CD4-positive, alpha-beta T cell treated with Interleukin-21 for 1 hour (primary cell): Measurements from ENCODE around the gene IMPG2.

Experiments
- DNase-seq: peaks from one replicate; pipeline ENCODE4 v3.0.0-alpha.2; 2020

IMPG2 gene

GRCh38 chr3:101273156-101273555 lies 47.2 kb downstream of the IMPG2 start:
- DNase-seq: no peak

GRCh38 chr3:101271728-101272127 lies 48.6 kb downstream of the IMPG2 start:
- DNase-seq: no peak

- DNase-seq: no peak
Observed at GRCh38 chr3:101270149-101270548, 50.2 kb downstream of the IMPG2 start.

- DNase-seq: no peak
Observed at GRCh38 chr3:101268971-101269671, 51.3 kb downstream of the IMPG2 start.

- no peak for DNase-seq
Observed at GRCh38 chr3:101268141-101268540, 52.2 kb downstream of the IMPG2 start.

- no peak for DNase-seq
Observed at GRCh38 chr3:101266566-101266965, 53.8 kb downstream of the IMPG2 start.

GRCh38 chr3:101266071-101266470 lies 54.3 kb downstream of the IMPG2 start:
- no peak for DNase-seq

- DNase-seq: no peak
Observed at GRCh38 chr3:101262393-101263240, 57.8 kb downstream of the IMPG2 start.

- no peak for DNase-seq
Observed at GRCh38 chr3:101261506-101261905, 58.9 kb downstream of the IMPG2 start.

GRCh38 chr3:101259485-101260341 lies 60.7 kb downstream of the IMPG2 start:
- DNase-seq: no peak

- DNase-seq: no peak
Observed at GRCh38 chr3:101256511-101256910, 63.9 kb downstream of the IMPG2 start.

- no peak for DNase-seq
Observed at GRCh38 chr3:101255441-101255840, 64.9 kb downstream of the IMPG2 start.

GRCh38 chr3:101253396-101253795 lies 67.0 kb downstream of the IMPG2 start:
- DNase-seq: no peak

GRCh38 chr3:101252945-101253344 lies 67.4 kb downstream of the IMPG2 start:
- no peak for DNase-seq

- DNase-seq: no peak
Observed at GRCh38 chr3:101252307-101252706, 68.1 kb downstream of the IMPG2 start.

GRCh38 chr3:101251441-101251840 lies 68.9 kb downstream of the IMPG2 start:
- no peak for DNase-seq

- no peak for DNase-seq
Observed at GRCh38 chr3:101249522-101249921, 70.9 kb downstream of the IMPG2 start.

GRCh38 chr3:101248736-101249135 lies 71.6 kb downstream of the IMPG2 start:
- no peak for DNase-seq

GRCh38 chr3:101244212-101244575 lies 76.2 kb downstream of the IMPG2 start:
- DNase-seq: no peak

- DNase-seq: no peak
Observed at GRCh38 chr3:101243285-101244211, 76.8 kb downstream of the IMPG2 start.

- no peak for DNase-seq
Observed at GRCh38 chr3:101240719-101241399, 79.5 kb downstream of the IMPG2 start.

- no peak for DNase-seq
Observed at GRCh38 chr3:101235048-101235447, 85.3 kb downstream of the IMPG2 start.
